Adipocyte (in vitro differentiated cells): ENCODE data around the gene UROS.

Experiments used
- DNase-seq: peaks from one replicate; pipeline ENCODE4 v3.0.0-alpha.2; 2015; ENCODE audit warnings: low read depth
- H3K27me3 ChIP-seq: replicated peaks from 2 replicates; pipeline ENCODE4 v1.7.0; 2013; ENCODE audit warnings: mild to moderate bottlenecking, low read length, moderate library complexity; ENCODE audit not compliant: control insufficient read depth, insufficient read depth
- H3K36me3 ChIP-seq: 2 replicates; pipeline ENCODE4 v1.7.0; 2013; ENCODE audit warnings: low read length, mild to moderate bottlenecking, moderate library complexity; ENCODE audit not compliant: control insufficient read depth, insufficient read depth, severe bottlenecking
- H3K4me1 ChIP-seq: 2 replicates; pipeline ENCODE4 v1.7.0; 2013; ENCODE audit warnings: mild to moderate bottlenecking, low read length, moderate library complexity; ENCODE audit not compliant: control insufficient read depth, insufficient read depth
- H3K4me3 ChIP-seq: 2 replicates; pipeline ENCODE4 v1.7.0; 2013; ENCODE audit warnings: mild to moderate bottlenecking, low read length, moderate library complexity
- H3K9ac ChIP-seq: 2 replicates; pipeline ENCODE4 v1.7.0; 2013; ENCODE audit warnings: mild to moderate bottlenecking, low read length, moderate library complexity
- H3K9me3 ChIP-seq: 2 replicates; pipeline ENCODE4 v1.7.0; 2013; ENCODE audit warnings: mild to moderate bottlenecking, low read length, moderate library complexity; ENCODE audit not compliant: control insufficient read depth

Gene UROS

DNA sequence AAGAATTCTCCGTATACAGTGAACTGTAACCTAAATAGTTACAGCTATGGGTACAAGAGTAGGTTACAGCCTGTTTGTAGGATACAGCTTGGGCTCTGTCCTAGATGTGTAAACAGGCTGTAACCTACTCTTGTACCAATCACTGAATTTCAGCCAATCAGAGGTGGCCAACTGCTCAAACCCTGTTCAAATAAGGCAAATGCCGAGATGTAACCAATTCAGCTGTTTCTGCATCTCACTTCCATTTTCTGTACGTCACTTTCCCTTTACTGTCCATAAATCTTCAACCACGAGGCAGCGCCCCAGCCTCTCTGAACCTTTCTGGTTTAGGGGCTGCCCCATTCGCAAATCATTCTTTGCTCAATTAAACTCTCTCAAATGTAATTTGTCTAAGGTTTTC, 39.1 kb downstream of the UROS start:
- no peaks in the 10 kb centered on the region for H3K9me3 ChIP-seq
- no peak for DNase-seq
- H3K36me3 ChIP-seq: peaks cover 11% of the 10 kb centered on the region
- no peaks in the 10 kb centered on the region for H3K4me1 ChIP-seq
- H3K27me3 ChIP-seq: no peaks in the 10 kb centered on the region
- no peak overlapping the region for H3K4me3 ChIP-seq
- no peak overlapping the region for H3K9ac ChIP-seq

DNA sequence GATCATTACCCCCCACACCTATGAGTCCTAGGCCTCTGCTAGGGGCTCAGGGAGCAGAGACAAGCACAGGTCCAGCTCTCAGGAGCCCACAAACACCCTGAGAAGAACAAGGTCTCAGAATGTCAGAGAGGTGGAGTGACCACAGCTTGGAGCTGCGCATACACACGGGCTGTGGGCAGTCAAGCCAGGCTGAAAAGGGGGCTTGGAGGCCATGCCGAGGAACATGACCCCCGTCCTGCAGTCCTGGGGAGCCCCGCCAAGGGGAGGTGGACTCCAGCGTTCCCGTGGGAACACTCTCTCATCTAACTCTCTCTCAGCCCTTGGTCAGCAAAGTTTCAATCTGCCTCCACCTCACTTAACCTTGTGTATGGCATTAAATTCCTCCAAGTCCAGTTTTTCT, 39.6 kb downstream of the UROS start:
- Histone ChIP-seq H3K27me3 (no peaks in the 10 kb centered on the region), H3K9me3 (no peaks in the 10 kb centered on the region), H3K4me1 (no peaks in the 10 kb centered on the region), H3K36me3 (peaks cover 6% of the 10 kb centered on the region), H3K4me3 (no peak overlapping the region), H3K9ac (no peak overlapping the region)
- DNase-seq: no peak

DNA sequence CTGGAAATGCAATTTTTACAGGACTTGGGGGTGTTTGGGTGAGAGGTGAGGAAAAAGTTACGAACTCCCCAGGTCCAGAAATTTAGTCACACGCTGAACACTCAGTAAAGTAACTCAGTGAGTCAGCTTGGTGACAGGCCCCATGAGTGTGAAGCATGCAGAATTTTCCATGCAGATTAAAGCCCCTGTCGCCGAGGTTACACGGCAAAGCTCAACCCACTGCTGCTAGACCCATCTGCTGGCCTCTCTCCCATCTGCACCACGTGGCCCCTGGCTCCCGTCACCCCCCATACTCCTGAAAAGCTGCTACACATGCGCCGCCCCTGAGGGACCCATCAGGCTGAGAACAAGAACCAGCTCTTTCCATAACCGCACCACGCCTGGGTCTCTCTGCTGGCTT, 40.4 kb downstream of the UROS start:
- Histone ChIP-seq H3K36me3 (no peaks in the 10 kb centered on the region), H3K9me3 (no peaks in the 10 kb centered on the region), H3K4me3 (no peak overlapping the region), H3K4me1 (no peaks in the 10 kb centered on the region), H3K27me3 (no peaks in the 10 kb centered on the region), H3K9ac (no peak overlapping the region)
- no peak for DNase-seq

DNA sequence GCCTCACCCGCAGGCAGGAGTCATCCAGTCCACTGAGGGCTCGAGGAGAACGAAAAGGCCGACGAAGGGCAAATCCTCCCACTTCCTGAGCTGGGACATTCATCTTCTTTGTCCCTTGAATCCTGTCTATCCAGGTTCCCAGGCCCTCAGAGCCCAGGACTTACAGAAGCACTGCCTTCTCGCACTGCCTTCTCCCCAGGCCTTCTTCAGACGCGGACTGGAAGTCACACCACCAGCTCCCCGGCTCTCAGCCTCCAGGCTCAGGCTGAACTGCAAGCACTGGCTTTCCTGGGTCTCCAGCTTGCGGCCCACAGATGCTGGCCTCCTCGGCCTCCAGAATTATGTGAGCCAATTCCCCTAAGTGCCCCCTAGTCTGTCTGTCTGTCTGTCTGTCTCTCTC, 41.0 kb downstream of the UROS start:
- H3K36me3 ChIP-seq: no peaks in the 10 kb centered on the region
- no peak overlapping the region for H3K9ac ChIP-seq
- no peaks in the 10 kb centered on the region for H3K27me3 ChIP-seq
- H3K9me3 ChIP-seq: no peaks in the 10 kb centered on the region
- no peak for DNase-seq
- H3K4me3 ChIP-seq: no peak overlapping the region
- no peaks in the 10 kb centered on the region for H3K4me1 ChIP-seq

DNA sequence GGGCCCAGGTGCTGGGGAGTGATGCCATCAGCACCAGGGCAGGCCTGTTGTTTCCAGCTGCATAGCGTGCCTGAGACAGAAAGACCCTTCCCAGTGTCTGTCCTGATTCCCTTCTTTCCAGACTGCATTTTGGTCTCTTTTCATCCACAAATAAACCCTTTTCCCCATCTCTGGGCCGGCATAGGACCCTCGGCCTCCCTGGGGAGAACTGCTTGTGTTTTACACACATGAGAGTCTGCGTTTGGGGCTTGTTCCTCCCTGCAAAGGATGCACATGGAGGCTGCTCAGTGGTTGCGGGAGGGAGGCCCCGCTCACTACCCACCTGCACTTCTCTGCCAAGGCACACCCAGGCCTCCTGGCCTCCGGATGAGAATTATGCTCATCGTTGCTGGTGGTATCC, 41.7 kb downstream of the UROS start:
- no peaks in the 10 kb centered on the region for H3K9me3 ChIP-seq
- no peak overlapping the region for H3K4me3 ChIP-seq
- H3K27me3 ChIP-seq: no peaks in the 10 kb centered on the region
- no peaks in the 10 kb centered on the region for H3K4me1 ChIP-seq
- no peaks in the 10 kb centered on the region for H3K36me3 ChIP-seq
- no peak for DNase-seq
- H3K9ac ChIP-seq: no peak overlapping the region

DNA sequence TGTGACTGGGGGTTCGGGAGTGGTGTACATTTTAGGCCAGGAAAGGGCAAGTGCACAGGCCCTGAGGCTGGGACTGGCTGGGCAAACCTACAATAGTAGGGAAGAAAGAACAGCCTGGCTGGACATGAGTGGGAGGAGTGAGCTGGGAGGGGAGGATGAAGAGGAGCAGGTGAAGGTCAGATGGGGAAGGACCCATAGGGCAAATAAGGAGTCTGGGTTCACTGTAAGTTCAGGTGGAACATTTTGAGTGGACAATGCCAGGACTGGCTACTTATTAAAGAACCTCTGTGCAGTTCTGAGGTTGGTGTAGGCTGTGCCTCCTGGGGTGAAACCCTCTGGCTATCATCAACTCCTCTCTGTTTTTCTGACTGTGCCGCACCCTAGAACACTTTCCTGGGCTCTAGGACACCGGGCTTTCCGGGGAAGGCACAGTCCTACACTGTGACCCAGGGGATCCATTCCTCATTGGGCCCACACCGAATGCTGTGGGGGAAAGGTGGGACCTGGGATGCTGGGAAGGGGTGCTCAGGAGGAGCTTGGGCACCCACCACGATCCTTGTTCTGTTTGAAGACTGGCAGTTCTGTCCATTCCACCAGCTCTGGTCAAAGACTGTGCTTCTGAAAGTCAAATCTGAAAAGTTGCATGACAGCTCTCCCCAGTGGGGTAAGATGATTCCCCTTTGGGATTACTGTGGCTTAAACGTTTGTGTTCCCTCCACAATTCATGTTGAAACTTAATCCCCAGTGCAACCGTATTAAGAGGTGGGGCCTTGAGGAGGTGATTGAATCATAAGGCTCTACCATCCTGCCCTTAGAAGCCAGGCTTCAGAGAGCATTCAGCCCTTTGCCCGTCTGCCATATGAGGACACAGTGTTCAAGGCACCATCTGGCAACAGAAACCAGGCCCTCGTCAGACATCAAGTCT, 43.4 kb downstream of the UROS start:
- Histone ChIP-seq H3K4me1 (no peaks in the 10 kb centered on the region), H3K4me3 (no peak overlapping the region), H3K9me3 (no peaks in the 10 kb centered on the region), H3K9ac (no peak overlapping the region), H3K36me3 (no peaks in the 10 kb centered on the region), H3K27me3 (no peaks in the 10 kb centered on the region)
- DNase-seq: no peak

DNA sequence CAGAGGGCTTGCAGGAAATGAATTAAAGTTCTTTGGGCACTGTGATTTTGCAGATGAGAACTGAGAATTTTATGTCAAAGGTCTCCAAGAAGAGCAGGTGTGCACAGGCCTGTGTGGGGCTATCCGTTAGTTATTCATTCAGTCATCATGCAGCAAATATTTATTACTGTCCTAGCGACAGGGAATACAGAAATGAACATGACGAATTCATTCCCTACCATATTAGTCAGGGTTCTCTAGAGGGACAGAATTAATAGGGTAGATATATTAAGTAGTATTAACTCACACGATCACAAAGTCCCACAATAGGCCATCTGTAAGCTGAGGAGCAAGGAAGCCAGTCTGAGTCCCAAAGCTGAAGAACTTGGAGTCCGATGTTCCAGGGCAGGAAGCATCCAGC, 44.5 kb downstream of the UROS start:
- no peaks in the 10 kb centered on the region for H3K36me3 ChIP-seq
- H3K27me3 ChIP-seq: no peaks in the 10 kb centered on the region
- no peaks in the 10 kb centered on the region for H3K9me3 ChIP-seq
- no peaks in the 10 kb centered on the region for H3K4me1 ChIP-seq
- DNase-seq: no peak
- H3K9ac ChIP-seq: no peak overlapping the region
- H3K4me3 ChIP-seq: no peak overlapping the region

DNA sequence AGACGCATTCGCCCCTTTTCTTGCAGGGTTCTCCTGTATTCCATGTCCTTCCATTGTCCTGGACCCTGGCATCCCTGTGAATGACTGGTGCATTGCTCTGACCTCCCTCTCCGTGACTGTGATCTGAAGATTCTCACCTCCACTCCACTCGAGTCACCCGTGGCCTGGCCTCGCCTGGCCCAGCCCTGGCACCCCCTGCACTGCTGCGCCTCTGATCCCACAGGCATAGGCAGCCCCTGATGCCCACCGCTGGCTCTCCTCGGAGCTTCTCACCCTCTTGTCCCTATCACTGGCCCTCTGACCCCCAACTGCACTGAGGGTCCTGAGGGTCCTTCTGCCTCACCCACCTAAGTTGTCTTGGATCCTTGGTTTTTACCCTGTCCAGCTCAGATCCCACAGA, 45.3 kb downstream of the UROS start:
- no peak for DNase-seq
- Histone ChIP-seq H3K27me3 (no peaks in the 10 kb centered on the region), H3K4me3 (no peak overlapping the region), H3K36me3 (no peaks in the 10 kb centered on the region), H3K9ac (no peak overlapping the region), H3K4me1 (no peaks in the 10 kb centered on the region), H3K9me3 (no peaks in the 10 kb centered on the region)

DNA sequence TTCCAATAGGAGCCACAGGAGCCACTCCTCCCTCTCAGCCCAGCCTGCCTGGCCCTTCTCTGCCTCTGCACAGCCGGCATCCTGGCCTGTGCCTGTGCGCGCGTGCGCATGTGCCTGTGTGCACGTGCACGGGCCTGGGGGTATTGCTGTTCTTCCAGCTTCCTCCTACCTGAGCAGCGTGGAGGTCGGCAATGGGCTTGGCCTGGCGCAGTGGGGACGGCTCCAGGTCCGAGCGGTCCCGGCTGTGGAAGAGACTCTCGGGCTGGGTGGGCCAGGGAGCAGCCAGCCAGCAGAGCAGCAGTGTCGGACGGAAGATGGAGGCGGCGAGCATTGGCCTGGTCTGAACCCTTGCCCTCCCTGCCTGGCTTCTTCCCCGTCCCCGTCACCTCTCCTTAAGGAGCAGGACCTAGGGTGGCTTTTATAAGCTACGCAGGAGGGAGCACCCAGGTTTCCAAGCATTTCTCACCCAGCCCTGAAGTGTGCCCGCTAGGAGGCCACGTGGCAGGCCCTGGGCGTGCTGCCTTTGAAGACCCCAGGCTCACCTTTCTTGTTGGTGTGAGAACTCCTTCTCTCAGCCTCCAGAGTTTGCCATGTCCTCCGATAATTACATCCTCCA, 47.5 kb downstream of the UROS start, which contains the start of gene MMP21:
TSS of gene MMP21 (minus strand) at position 331 of the 616 bp plus-strand sequence. CDS start at position 331, 0 bp downstream.
- H3K9me3 ChIP-seq: no peaks in the 10 kb centered on the region
- no peaks in the 10 kb centered on the region for H3K36me3 ChIP-seq
- no peaks in the 10 kb centered on the region for H3K27me3 ChIP-seq
- no peak for DNase-seq
- no peak within 1 kb of the TSS for H3K4me3 ChIP-seq
- no peak within 1 kb of the TSS for H3K9ac ChIP-seq
- H3K4me1 ChIP-seq: no peaks in the 10 kb centered on the region

DNA sequence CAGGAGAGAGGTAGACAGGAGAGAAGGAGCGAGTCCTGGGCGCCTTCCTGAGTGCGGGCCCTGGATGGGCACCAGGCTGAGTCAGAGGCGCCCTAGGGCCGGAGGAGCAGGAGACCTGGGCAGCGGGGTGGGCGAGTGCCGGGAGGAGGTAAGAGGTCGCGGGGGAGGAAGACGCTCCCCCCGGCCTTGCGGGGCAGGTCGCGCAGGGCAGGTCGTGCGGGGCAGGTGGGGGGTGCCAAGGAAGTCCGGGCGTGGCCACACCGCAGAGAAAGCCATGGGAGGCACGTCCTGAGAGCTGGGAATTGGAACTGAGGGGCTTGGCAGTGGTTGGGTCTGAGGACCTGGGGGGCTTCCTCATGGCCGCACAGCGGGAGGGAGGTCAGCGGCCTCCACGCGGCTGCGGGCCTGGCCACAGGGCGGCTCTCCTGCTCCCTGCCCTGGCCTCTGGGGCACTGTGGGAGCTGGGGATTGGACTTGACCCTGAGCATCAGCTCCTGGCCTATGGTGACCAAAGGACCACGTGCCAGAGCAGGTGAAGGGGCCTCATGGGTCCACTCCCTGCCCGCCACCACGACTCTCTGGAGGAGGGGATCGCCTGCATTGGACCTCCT, 48.4 kb downstream of the UROS start:
- Histone ChIP-seq H3K9me3 (no peaks in the 10 kb centered on the region), H3K36me3 (no peaks in the 10 kb centered on the region), H3K4me1 (no peaks in the 10 kb centered on the region), H3K9ac (no peak overlapping the region), H3K4me3 (no peak overlapping the region), H3K27me3 (no peaks in the 10 kb centered on the region)
- DNase-seq: no peak

DNA sequence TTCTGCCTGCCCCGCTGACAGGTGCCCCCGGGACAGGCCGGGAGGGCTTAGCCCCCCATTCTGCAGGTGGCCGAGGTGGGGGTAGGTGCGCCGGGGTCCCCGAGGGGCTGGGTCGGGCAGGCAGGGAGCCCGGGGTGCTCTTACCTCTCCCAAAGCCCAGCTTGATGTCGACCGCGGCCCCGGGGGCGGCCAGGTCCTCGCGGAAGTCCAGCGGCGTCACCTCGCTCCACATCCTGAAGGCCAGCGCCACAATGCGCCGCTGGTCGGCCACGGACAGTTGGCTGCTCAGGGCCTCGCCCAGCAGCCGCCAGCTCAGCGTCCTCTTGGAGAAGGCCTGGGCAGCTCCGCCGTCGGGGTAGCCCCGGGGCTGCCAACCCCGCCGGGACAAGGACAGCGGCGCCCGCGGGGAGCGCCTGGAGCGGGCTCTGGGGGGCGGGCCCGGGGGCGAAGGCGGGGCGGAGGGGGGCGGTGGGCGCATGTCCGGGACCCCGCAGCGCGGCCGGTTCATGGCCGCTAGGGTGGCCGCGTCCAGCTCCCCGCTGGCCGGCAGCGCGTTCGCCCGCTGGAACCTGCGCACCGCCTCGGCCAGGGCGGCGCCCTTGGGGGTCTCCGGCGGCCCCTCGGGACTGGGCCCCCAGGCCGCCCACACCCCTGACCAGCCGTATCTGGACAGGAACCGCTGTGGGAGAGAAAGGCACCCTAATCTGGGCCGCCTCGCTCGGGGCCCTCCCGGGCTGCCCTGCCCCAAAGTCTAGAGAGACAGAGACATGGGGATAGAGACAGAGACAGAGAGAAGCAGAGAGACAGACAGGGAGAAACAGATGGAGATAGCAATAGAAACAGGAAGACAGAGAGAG, 49.1 kb downstream of the UROS start:
- no peaks in the 10 kb centered on the region for H3K27me3 ChIP-seq
- H3K9me3 ChIP-seq: no peaks in the 10 kb centered on the region
- DNase-seq: no peak
- no peaks in the 10 kb centered on the region for H3K4me1 ChIP-seq
- no peaks in the 10 kb centered on the region for H3K36me3 ChIP-seq
- no peak overlapping the region for H3K9ac ChIP-seq
- no peak overlapping the region for H3K4me3 ChIP-seq
